HG03469 (cell line): ENCODE measurements around the gene PIGK.

ENCODE experiments used
- ATAC-seq: cut with Tn5 transposase; IDR thresholded peaks from one replicate; pipeline ENCODE4 v1.9.1; 2021; ENCODE audit warnings: mild to moderate bottlenecking, moderate library complexity, moderate number of reproducible peaks; ENCODE audit not compliant: unreplicated experiment

PIGK gene

GRCh38 chr1:77040826-77041225 lies 178.4 kb downstream of the PIGK start:
- ATAC-seq: no peak

- ATAC-seq: no peak
Measured at GRCh38 chr1:77039739-77040138, 179.5 kb downstream of the PIGK start.

GRCh38 chr1:77039111-77039510 lies 180.1 kb downstream of the PIGK start:
- no peak for ATAC-seq
